Effector memory CD8-positive, alpha-beta T cell (primary cell): ENCODE results near the gene CISD3.

ENCODE experiments used
- ATAC-seq: fragments of 150-1000 bp; cut with Tn5 transposase; replicated peaks from 2 replicates; pipeline ENCODE4 v1.10.0; 2021; ENCODE audit warnings: mild to moderate bottlenecking, moderate library complexity
- DNase-seq, 3 experiments: peaks; one replicate each; pipeline ENCODE4 v3.0.0; 2021
- H3K27ac Mint-ChIP-seq, 2 donors: one replicate each; pipeline ENCODE4 v1.8.0; 2022; ENCODE audit warnings: mild to moderate bottlenecking in 2 of 2, mixed read lengths in 2 of 2, moderate library complexity in 2 of 2
- H3K27me3 Mint-ChIP-seq, 2 donors: one replicate each; pipeline ENCODE4 v1.8.0; 2022; ENCODE audit warnings: mixed read lengths in 2 of 2
- H3K36me3 Mint-ChIP-seq: one replicate; pipeline ENCODE4 v1.8.0; 2022; ENCODE audit warnings: mild to moderate bottlenecking, moderate library complexity, mixed read lengths; ENCODE audit not compliant: insufficient read depth
- H3K4me1 Mint-ChIP-seq, 2 donors: one replicate each; pipeline ENCODE4 v1.8.0; 2022; ENCODE audit warnings: low read depth in 2 of 2, mixed read lengths in 2 of 2
- H3K4me3 Mint-ChIP-seq, 2 donors: one replicate each; pipeline ENCODE4 v1.8.0; 2022; ENCODE audit warnings: mild to moderate bottlenecking in 2 of 2, mixed read lengths in 2 of 2, moderate library complexity in 2 of 2
- H3K9me3 Mint-ChIP-seq, 2 donors: one replicate each; pipeline ENCODE4 v1.8.0; 2022; ENCODE audit warnings: mixed read lengths in 2 of 2

Gene CISD3

DNA sequence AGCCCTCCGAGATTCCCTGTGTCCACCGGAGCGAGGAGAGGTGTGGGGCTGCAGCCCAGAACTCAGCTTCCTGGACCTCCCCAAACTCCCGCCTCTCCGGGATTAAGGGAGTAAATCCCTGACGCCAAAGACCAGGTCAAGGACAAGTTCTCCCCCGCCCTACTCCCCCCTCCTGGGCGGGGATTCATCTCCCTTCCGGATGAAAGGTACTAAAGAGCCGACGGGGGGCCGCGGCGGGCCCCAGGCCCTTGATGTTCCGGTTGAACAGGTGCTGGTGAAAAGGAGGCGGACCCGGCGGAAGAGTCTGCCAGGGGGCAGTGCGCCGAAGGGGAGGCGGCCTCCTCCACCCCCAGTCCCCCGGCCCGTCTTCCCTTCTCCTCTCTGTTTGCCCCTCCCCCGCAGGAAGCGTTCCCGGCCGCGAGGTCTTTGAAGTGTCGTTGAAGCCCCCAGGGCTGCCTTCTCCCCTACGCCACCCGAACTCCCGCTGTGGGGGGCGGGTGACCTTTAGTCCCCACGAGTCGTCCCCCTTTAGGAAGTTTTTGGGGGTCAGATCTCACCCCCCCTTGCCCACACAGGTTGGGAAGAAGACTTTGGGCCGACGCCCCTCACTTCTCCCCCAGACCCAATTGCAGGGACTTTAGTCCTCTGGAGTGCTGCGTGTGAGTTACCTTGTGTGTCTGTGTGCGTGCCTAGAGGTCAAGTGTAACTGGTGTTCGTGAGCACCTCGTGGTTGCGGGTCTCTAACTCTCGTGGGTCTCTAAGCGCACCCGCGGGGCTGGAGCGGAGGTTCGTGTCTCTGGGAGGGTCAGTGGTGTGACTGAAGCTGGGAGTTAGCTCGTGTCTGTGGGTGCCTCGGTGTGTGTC, 26.2 kb upstream of the CISD3 start:
- peaks cover 36 to 57% of the 10 kb centered on the region in 2 donors for H3K4me1 Mint-ChIP-seq
- H3K27ac Mint-ChIP-seq = peak overlapping the region; percentile 97 to 99
- H3K4me3 Mint-ChIP-seq = peak overlapping the region; percentile 97 to 99
- ATAC-seq (no peak), DNase-seq (peak; percentile 42 to 47 (median 45))
- no peaks in the 10 kb centered on the region for H3K27me3 Mint-ChIP-seq
- H3K9me3 Mint-ChIP-seq = no peaks in the 10 kb centered on the region
- peaks cover 59% of the 10 kb centered on the region for H3K36me3 Mint-ChIP-seq

- peak within 1 kb of the TSS; percentile 97 to 99 for H3K27ac Mint-ChIP-seq
- H3K27me3 Mint-ChIP-seq = no peaks in the 10 kb centered on the region
- ATAC-seq (peak; percentile 48), DNase-seq (peak; percentile 75 to 81 (median 77))
- H3K36me3 Mint-ChIP-seq = peaks cover 68% of the 10 kb centered on the region
- H3K9me3 Mint-ChIP-seq = no peaks in the 10 kb centered on the region
- H3K4me3 Mint-ChIP-seq = peak within 1 kb of the TSS; percentile 97 to 99
- H3K4me1 Mint-ChIP-seq = peaks cover 43 to 63% of the 10 kb centered on the region in 2 donors
Measured at GRCh38 chr17:38704606-38705522, 25.3 kb upstream of the CISD3 start, which contains the start of gene MLLT6. Gene MLLT6, plus strand, starts transcription at chr17:38705273. Its CDS starts 360 bp downstream, at chr17:38705633.

DNA sequence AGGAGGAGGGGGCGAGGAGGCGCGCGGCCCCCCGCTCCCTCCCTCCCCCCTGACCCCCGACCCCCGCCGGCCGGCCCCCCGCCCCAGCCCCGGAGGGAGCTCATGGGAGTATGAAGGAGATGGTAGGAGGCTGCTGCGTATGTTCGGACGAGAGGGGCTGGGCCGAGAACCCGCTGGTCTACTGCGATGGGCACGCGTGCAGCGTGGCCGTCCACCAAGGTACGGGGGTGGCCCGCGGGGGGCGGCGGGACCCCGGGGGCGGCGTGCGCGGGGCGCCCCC, 24.7 kb upstream of the CISD3 start:
- H3K27ac Mint-ChIP-seq = peak overlapping the region; percentile 91 to 95
- no peaks in the 10 kb centered on the region for H3K27me3 Mint-ChIP-seq
- peak overlapping the region; percentile 97 to 99 for H3K4me3 Mint-ChIP-seq
- H3K4me1 Mint-ChIP-seq = peaks cover 49 to 65% of the 10 kb centered on the region in 2 donors
- ATAC-seq = no peak
- no peak for DNase-seq
- H3K36me3 Mint-ChIP-seq = peaks cover 69% of the 10 kb centered on the region
- H3K9me3 Mint-ChIP-seq = no peaks in the 10 kb centered on the region

DNA sequence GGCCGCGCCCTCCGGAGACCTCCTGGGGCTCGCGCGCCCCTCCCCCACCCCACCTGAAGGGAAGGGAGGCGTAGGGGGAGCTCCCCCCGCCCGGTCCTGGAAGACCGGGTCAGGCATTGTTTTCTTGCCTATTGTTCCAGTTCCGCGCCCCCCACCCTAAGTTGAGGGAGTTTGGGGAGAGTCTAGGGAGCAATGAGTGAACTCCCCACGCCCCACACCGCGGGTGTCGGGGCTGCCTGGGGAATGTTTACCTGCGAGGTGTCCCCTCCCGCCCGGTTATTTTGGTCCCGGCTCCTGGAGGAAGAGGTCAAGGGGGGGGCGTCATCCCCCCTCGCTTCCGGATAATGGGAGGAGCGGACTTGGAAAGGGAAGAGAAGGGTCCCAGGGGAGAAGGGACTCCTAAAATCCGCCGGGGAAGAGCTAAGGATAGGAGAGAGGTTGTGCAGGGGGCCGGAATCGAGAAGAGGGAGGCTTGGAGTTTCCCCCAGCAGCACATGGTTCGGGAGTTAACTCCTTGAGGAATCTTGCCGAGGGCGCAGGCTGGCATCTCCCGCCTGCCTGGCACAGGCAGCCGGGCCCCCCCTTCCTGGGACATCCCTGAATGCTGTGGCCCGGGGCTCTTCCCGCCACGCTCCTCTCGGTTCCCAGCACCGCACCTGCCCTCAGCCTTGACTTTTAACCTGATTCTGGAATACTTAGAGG, 24.2 kb upstream of the CISD3 start:
- Mint-ChIP-seq H3K4me3 (peak overlapping the region; percentile 97 to 99), H3K4me1 (peaks cover 53 to 69% of the 10 kb centered on the region in 2 donors), H3K27me3 (no peaks in the 10 kb centered on the region), H3K9me3 (no peaks in the 10 kb centered on the region), H3K36me3 (peaks cover 69% of the 10 kb centered on the region), H3K27ac (peak overlapping the region; percentile 91 to 95)
- DNase-seq (no peak), ATAC-seq (no peak)

- Mint-ChIP-seq H3K27ac (peak overlapping the region; percentile 91 to 95), H3K9me3 (no peaks in the 10 kb centered on the region), H3K4me1 (peaks cover 52 to 66% of the 10 kb centered on the region in 2 donors), H3K4me3 (peak overlapping the region; percentile 97 to 99), H3K27me3 (no peaks in the 10 kb centered on the region), H3K36me3 (peaks cover 69% of the 10 kb centered on the region)
- ATAC-seq (no peak), DNase-seq (no peak)
Measured at GRCh38 chr17:38706505-38707216, 23.5 kb upstream of the CISD3 start.

DNA sequence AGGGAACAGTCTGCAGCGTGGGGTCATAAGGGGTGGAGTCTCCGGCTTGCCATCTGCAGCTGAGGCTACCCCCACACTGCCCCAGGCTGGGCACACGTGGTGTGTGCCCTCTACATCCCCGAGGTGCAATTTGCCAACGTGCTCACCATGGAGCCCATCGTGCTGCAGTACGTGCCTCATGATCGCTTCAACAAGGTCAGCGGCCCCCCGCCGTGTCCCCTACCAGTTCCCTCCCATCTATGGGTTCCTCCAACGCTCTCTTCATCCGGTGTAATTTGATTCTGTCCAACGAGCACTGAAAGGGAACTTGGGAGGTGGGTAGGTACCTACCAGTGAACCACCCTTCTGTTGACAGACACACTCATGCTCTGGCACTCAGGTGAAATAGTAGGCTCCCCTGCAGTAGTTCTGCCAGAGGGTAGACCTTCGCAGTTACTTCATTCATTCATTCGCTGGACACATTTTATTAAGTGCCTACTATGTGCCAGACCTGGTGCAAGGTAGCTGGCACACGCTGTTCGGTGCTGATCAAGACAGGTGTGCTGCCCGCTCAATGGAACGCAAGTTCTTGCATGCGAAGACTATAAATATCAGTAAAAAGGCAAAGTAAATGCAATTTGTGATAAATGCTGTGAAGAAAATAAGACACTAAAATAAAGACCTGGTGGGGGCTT, 22.3 kb upstream of the CISD3 start:
- Mint-ChIP-seq H3K36me3 (peaks cover 67% of the 10 kb centered on the region), H3K4me1 (peaks cover 50 to 60% of the 10 kb centered on the region in 2 donors), H3K27me3 (no peaks in the 10 kb centered on the region), H3K9me3 (no peaks in the 10 kb centered on the region), H3K4me3 (peak overlapping the region; percentile 97 to 99), H3K27ac (peak overlapping the region; percentile 91 to 95)
- DNase-seq (no peak), ATAC-seq (no peak)

DNA sequence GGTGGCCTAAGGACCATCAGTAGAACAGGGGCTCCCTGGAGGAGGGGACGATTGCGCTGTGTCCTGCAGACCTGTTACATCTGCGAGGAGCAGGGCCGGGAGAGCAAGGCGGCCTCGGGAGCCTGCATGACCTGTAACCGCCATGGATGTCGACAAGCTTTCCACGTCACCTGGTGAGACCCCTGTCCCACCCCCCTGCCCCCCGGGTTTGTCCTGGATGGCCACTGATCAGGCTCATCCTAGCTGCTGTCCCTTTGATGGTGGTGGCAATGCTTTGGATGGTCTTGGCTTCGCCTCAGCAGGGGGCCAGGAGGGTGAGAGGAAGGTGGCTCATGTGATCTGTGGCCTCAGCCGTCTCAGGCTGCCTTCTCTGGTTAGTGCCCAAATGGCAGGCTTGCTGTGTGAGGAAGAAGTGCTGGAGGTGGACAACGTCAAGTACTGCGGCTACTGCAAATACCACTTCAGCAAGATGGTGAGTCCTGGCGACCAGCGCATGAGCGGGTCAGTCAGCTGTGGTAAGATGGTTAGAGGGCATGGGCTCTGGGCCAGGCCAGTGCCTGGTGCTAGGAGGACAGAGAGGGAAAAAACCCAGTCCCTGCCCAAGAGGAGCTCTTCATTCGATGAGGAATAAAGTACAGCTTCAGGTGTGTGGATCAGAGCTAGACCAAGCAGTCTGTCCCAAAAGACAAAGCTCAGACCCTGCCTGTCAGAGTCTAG, 20.9 kb upstream of the CISD3 start:
- Mint-ChIP-seq H3K4me1 (peaks cover 42 to 49% of the 10 kb centered on the region in 2 donors), H3K9me3 (no peaks in the 10 kb centered on the region), H3K36me3 (peaks cover 72% of the 10 kb centered on the region), H3K4me3 (no peak overlapping the region), H3K27me3 (no peaks in the 10 kb centered on the region), H3K27ac (peak overlapping the region; percentile 42 to 85)
- ATAC-seq (no peak), DNase-seq (no peak)

GRCh38 chr17:38709864-38710603, 20.1 kb upstream of the CISD3 start:
- ATAC-seq (no peak), DNase-seq (no peak)
- Mint-ChIP-seq H3K9me3 (no peaks in the 10 kb centered on the region), H3K27me3 (no peaks in the 10 kb centered on the region), H3K4me3 (no peak overlapping the region), H3K4me1 (peaks cover 37 to 45% of the 10 kb centered on the region in 2 donors), H3K27ac (peak overlapping the region; percentile 42 to 85), H3K36me3 (peaks cover 74% of the 10 kb centered on the region)

GRCh38 chr17:38710604-38710962, 19.6 kb upstream of the CISD3 start:
- Mint-ChIP-seq H3K4me3 (peak overlapping the region in 1 of 2 donors; percentile 50), H3K27ac (peak overlapping the region; percentile 42 to 85), H3K27me3 (no peaks in the 10 kb centered on the region), H3K4me1 (peaks cover 40 to 47% of the 10 kb centered on the region in 2 donors), H3K36me3 (peaks cover 74% of the 10 kb centered on the region), H3K9me3 (no peaks in the 10 kb centered on the region)
- ATAC-seq = no peak
- DNase-seq = no peak

- H3K27ac Mint-ChIP-seq = peak overlapping the region; percentile 42 to 85
- ATAC-seq = no peak
- no peaks in the 10 kb centered on the region for H3K27me3 Mint-ChIP-seq
- no peak for DNase-seq
- H3K9me3 Mint-ChIP-seq = no peaks in the 10 kb centered on the region
- H3K4me1 Mint-ChIP-seq = peaks cover 44 to 45% of the 10 kb centered on the region in 2 donors
- peak overlapping the region in 1 of 2 donors; percentile 50 for H3K4me3 Mint-ChIP-seq
- H3K36me3 Mint-ChIP-seq = peaks cover 73% of the 10 kb centered on the region
Measured at GRCh38 chr17:38710985-38711384, 19.2 kb upstream of the CISD3 start.

GRCh38 chr17:38711792-38712571, 18.2 kb upstream of the CISD3 start:
- Mint-ChIP-seq H3K27ac (peak overlapping the region in 1 of 2 donors; percentile 85), H3K9me3 (no peaks in the 10 kb centered on the region), H3K4me1 (peaks cover 39 to 46% of the 10 kb centered on the region in 2 donors), H3K4me3 (no peak overlapping the region), H3K36me3 (peaks cover 66% of the 10 kb centered on the region), H3K27me3 (no peaks in the 10 kb centered on the region)
- ATAC-seq = peak; percentile 33
- DNase-seq = no peak
